Thoracic aorta (tissue), 2 donors: ENCODE data around the gene ANKRD62. TPM values are rescaled to one million over a fixed set of nuclear protein-coding genes. Genes with fewer than 3 reads are reported as not detected.

ENCODE experiments used
- ATAC-seq: fragments of 150-250 bp; one replicate; pipeline ENCODE4 v1.8.0; 2017; ENCODE audit warnings: low read depth; ENCODE audit not compliant: insufficient number of reproducible peaks, low FRiP score
- DNase-seq: peaks from one replicate; pipeline ENCODE4 v3.0.0-alpha.2; 2020; ENCODE audit warnings: low spot score
- H3K27ac ChIP-seq, 2 donors: fragments of 200-600 bp; sonication (generic); 1 replicate in 1 of 2; 2 replicates in 1 of 2; pipeline ENCODE4 v1.5.1; 2016; ENCODE audit warnings: mild to moderate bottlenecking in 2 of 2, moderate library complexity in 2 of 2
- H3K27me3 ChIP-seq: fragments of 200-600 bp; sonication (generic); replicated peaks from 2 replicates; pipeline ENCODE4 v1.6.0; 2016; ENCODE audit warnings: mild to moderate bottlenecking; ENCODE audit not compliant: insufficient read depth
- H3K36me3 ChIP-seq: fragments of 200-600 bp; sonication (generic); one replicate; pipeline ENCODE4 v1.5.1; 2016
- H3K4me1 ChIP-seq, 2 donors: fragments of 200-600 bp; sonication (generic); 1 replicate in 1 of 2; 2 replicates in 1 of 2; pipeline versions ENCODE4 v1.5.1 to v1.6.0; 2016; ENCODE audit warnings: low read depth in 2 of 2, mild to moderate bottlenecking in 1 of 2; ENCODE audit not compliant: control insufficient read depth in 1 of 2
- H3K4me3 ChIP-seq: fragments of 200-600 bp; sonication (generic); 2 replicates; pipeline ENCODE4 v1.5.1; 2016; ENCODE audit warnings: mild to moderate bottlenecking
- H3K9me3 ChIP-seq: fragments of 200-600 bp; sonication (generic); 2 replicates; pipeline ENCODE4 v1.5.1; 2016
- CTCF ChIP-seq: fragments of 200-600 bp; sonication (generic); IDR thresholded peaks from one replicate; pipeline ENCODE4 v1.5.1; 2019; ENCODE audit warnings: antibody characterized with exemption
- total RNA-seq, 2 donors: library from RNA; depleted of rRNA; stranded (reverse); fragments of >200 nt; gene quantifications; one replicate each; pipeline versions ENCODE4 v1.1.0 to v1.2.3, GENCODE V29; 2016

The ANKRD62 gene
- total RNA-seq, 2 donors from 2014 or later = not detected

GRCh38 chr18:12086249-12086648 is 7.4 kb upstream of the ANKRD62 start:
- no peak overlapping the region for H3K4me3 ChIP-seq
- ATAC-seq = no peak
- no peak for DNase-seq

GRCh38 chr18:12086677-12087470 is 6.8 kb upstream of the ANKRD62 start:
- Histone ChIP-seq H3K4me1 (no peaks in the 10 kb centered on the region), H3K36me3 (no peaks in the 10 kb centered on the region), H3K27me3 (no peaks in the 10 kb centered on the region), H3K9me3 (no peaks in the 10 kb centered on the region), H3K27ac (no peak overlapping the region), H3K4me3 (no peak overlapping the region)
- no peak for ATAC-seq
- DNase-seq = no peak
- no peak for TF ChIP-seq CTCF

More at GRCh38 chr18:12086249-12086648, 7.4 kb upstream of the ANKRD62 start:
- Histone ChIP-seq H3K27ac (no peak overlapping the region), H3K36me3 (no peaks in the 10 kb centered on the region), H3K9me3 (no peaks in the 10 kb centered on the region), H3K4me1 (no peaks in the 10 kb centered on the region), H3K27me3 (no peaks in the 10 kb centered on the region)
- TF ChIP-seq CTCF = no peak

GRCh38 chr18:12087471-12088025 is 6.1 kb upstream of the ANKRD62 start:
- no peak overlapping the region for H3K4me3 ChIP-seq
- ATAC-seq (no peak), DNase-seq (no peak)
- H3K27me3 ChIP-seq = no peaks in the 10 kb centered on the region
- no peaks in the 10 kb centered on the region for H3K9me3 ChIP-seq
- no peak for TF ChIP-seq CTCF
- H3K4me1 ChIP-seq = no peaks in the 10 kb centered on the region
- no peaks in the 10 kb centered on the region for H3K36me3 ChIP-seq
- no peak overlapping the region for H3K27ac ChIP-seq

DNA sequence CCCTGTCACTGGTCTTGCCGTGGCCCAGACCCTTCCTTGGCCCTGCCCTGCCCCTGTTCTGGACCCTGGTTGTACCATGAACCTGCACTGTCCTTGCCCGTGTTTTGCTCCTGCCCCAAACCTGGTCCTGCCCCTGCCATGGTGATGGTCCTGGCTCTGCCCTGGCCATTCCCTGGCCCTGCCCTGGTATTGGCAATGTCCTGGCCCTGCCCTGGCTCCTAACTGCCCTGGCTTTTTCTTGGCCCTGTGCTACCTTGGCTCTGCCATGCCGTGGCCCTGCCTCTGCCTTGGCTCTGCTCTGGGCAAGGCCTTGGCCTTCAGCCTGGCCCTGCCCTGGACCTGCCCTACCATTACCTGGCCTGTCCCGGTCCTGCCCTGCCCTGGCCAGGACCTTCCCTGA is 5.5 kb upstream of the ANKRD62 start:
- ATAC-seq = no peak
- H3K27me3 ChIP-seq = no peaks in the 10 kb centered on the region

More for the DNA sequence above, 5.5 kb upstream of the ANKRD62 start:
- Histone ChIP-seq H3K27ac (no peak overlapping the region), H3K4me3 (no peak overlapping the region), H3K4me1 (no peaks in the 10 kb centered on the region), H3K9me3 (no peaks in the 10 kb centered on the region), H3K36me3 (no peaks in the 10 kb centered on the region)
- no peak for TF ChIP-seq CTCF
- no peak for DNase-seq
